HFFc6 (cell line): ENCODE data around the gene DOCK4. TPM values are rescaled to one million over a fixed set of nuclear protein-coding genes. Genes with fewer than 3 reads are reported as not detected.

ENCODE experiments used
- DNase-seq: peaks from one replicate; pipeline ENCODE4 v3.0.0-alpha.2; 2018
- H3K27ac Mint-ChIP-seq: 2 replicates; pipeline ENCODE4 v1.8.0; 2020; ENCODE audit warnings: mild to moderate bottlenecking, mixed read lengths
- H3K27me3 Mint-ChIP-seq: 2 replicates; pipeline ENCODE4 v1.8.0; 2021; ENCODE audit warnings: mild to moderate bottlenecking, moderate library complexity, mixed read lengths; ENCODE audit not compliant: insufficient read depth
- H3K36me3 Mint-ChIP-seq: 2 replicates; pipeline ENCODE4 v1.8.0; 2021; ENCODE audit warnings: low read depth, mixed read lengths
- H3K4me1 Mint-ChIP-seq: 2 replicates; pipeline ENCODE4 v1.8.0; 2020; ENCODE audit warnings: low read depth, mixed read lengths
- H3K4me3 Mint-ChIP-seq: 2 replicates; pipeline ENCODE4 v1.8.0; 2020; ENCODE audit warnings: mild to moderate bottlenecking, moderate library complexity, mixed read lengths
- H3K9me3 Mint-ChIP-seq: 2 replicates; pipeline ENCODE4 v1.8.0; 2020; ENCODE audit warnings: mild to moderate bottlenecking, mixed read lengths
- total RNA-seq, 6 experiments: library from RNA; stranded (reverse); fragmentation: NEBNext Ultra II Directional; extraction: Animal tissue kit (Norgen Biotek cat#: 25700); gene quantifications; 2 replicates in 1 of 6; 3 replicates in 5 of 6; pipeline ENCODE4 v1.2.3, GENCODE V29; 2021
- TF ChIP-seq, protein P1 (sequence below): fragments of 200-600 bp; sonication (generic); IDR thresholded peaks from 2 replicates; pipeline ENCODE4 v1.5.0; 2021; ENCODE audit warnings: antibody characterized with exemption, mild to moderate bottlenecking

The DOCK4 gene
- total RNA-seq, 6 experiments from 2014 or later, result 2.2 to 3.9 (median 3.3) TPM

DNA sequence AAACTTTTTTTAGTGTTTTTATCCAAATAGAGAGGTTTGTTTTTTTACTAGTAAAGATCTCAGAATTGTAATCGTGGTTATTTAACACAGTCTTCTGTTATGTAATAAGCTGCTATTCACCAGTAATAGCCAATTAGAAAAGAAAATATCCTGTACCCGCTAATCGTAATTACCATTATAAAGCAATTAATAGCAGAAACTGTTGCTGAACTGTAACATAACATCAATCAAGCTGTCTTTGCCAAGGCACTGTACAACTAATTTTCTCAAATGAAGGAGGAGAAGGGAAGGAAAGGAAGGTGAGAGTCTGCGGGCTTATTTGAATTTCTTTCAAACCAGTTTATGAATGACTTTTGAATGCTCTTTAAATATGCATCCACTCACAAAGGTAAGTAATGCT, 9.6 kb upstream of the DOCK4 start:
- H3K4me1 Mint-ChIP-seq, result peaks cover 48% of the 10 kb centered on the region
- H3K27me3 Mint-ChIP-seq, result no peaks in the 10 kb centered on the region; the same call in 1 of the 2 replicates
- H3K27ac Mint-ChIP-seq, result no peak overlapping the region
- TF ChIP-seq, protein P1, sequence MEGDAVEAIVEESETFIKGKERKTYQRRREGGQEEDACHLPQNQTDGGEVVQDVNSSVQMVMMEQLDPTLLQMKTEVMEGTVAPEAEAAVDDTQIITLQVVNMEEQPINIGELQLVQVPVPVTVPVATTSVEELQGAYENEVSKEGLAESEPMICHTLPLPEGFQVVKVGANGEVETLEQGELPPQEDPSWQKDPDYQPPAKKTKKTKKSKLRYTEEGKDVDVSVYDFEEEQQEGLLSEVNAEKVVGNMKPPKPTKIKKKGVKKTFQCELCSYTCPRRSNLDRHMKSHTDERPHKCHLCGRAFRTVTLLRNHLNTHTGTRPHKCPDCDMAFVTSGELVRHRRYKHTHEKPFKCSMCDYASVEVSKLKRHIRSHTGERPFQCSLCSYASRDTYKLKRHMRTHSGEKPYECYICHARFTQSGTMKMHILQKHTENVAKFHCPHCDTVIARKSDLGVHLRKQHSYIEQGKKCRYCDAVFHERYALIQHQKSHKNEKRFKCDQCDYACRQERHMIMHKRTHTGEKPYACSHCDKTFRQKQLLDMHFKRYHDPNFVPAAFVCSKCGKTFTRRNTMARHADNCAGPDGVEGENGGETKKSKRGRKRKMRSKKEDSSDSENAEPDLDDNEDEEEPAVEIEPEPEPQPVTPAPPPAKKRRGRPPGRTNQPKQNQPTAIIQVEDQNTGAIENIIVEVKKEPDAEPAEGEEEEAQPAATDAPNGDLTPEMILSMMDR, result no peak
- no peaks in the 10 kb centered on the region for H3K9me3 Mint-ChIP-seq
- no peak for DNase-seq
- H3K36me3 Mint-ChIP-seq, result 0 out of 2 replicates have a peak, but pooled peaks cover 4% of the 10 kb centered on the region
- no peak overlapping the region for H3K4me3 Mint-ChIP-seq

DNA sequence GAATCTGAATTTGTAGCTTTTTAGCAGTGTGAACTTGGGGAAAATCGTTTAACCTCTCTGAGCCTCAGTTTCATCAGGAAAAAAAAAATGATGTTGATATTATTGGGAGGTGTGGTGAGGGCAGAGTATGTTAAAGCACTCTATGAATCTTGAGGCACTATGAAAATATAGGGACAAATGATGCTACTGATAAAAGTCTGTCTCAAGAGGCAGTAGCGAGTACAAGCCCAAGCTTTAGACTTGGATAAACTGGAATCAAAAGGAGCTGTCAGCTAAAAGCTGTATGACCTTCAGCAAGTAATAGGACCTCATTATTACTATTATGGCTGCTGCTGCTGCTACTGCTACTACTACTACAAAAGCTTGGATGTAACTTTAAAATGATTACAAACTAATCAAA, 8.7 kb upstream of the DOCK4 start:
- DNase-seq, result no peak
- Mint-ChIP-seq H3K27ac (no peak overlapping the region), H3K9me3 (no peaks in the 10 kb centered on the region), H3K36me3 (0 out of 2 replicates have a peak, but pooled peaks cover 4% of the 10 kb centered on the region), H3K27me3 (no peaks in the 10 kb centered on the region; the same call in 1 of the 2 replicates), H3K4me1 (peaks cover 48% of the 10 kb centered on the region), H3K4me3 (no peak overlapping the region)
- TF ChIP-seq, protein P1, result no peak

DNA sequence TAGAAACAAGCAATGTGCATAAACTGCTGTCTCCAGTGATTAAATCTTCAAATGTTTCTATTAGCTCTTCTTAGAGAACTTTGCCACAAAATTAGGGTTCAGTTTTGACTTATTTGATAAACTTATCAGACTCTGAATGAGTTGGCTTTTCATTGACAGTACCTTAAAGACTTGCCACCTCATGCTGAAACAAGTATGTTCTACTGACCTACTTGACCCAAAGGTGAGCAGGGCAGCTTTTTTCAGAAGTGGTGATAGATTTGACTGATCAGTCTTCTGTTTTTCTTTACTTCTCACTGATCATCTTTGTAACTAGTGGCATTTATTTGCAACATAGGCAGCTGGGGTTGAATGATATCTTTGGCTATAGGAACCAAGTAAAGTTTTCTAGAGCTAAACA, 8.1 kb upstream of the DOCK4 start:
- H3K4me1 Mint-ChIP-seq, result peaks cover 48% of the 10 kb centered on the region
- TF ChIP-seq, protein P1, result no peak
- H3K27ac Mint-ChIP-seq, result no peak overlapping the region
- no peak for DNase-seq
- H3K27me3 Mint-ChIP-seq, result no peaks in the 10 kb centered on the region; the same call in 1 of the 2 replicates
- 0 out of 2 replicates have a peak, but pooled peaks cover 4% of the 10 kb centered on the region for H3K36me3 Mint-ChIP-seq
- H3K4me3 Mint-ChIP-seq, result no peak overlapping the region
- H3K9me3 Mint-ChIP-seq, result no peaks in the 10 kb centered on the region

DNA sequence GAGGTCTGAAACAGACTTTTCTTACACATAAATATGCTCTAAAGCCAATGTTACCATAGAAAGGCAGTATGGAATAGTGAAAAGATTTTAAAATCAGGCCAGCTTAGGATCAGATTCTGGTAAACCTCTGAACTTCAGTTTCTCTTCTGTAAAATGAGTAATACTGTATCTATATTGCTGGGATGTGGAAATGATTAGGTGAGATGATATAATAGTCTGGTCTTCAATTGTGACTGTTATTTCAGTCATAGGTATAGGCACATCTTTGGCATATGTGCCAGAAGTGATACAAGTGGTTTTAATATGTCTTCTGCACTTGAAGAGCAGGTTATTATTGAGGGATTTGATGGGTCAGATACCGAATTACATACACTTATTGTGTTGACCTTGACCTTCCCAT, 7.5 kb upstream of the DOCK4 start:
- no peaks in the 10 kb centered on the region; the same call in 1 of the 2 replicates for H3K27me3 Mint-ChIP-seq

DNA sequence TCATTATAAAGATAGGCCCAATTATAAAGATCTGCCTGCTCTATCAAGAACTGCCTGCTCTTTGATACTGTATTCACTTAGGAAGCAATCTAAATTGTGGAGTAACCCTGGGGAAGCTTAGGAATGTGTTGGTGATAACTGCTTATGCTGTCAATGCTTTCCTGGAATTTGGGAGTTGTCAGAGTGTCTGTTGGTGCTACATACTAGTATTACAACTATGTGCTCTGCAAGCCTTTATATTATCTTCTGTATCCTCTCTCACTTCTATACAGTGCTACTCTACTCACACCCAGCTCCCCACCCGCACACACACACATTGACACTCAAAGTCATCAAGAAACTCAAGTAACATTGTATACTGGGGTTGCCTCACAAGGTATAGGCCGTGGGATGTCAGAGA, 6.4 kb upstream of the DOCK4 start:
- H3K27me3 Mint-ChIP-seq, result no peaks in the 10 kb centered on the region; the same call in 1 of the 2 replicates
- H3K4me1 Mint-ChIP-seq, result peaks cover 36% of the 10 kb centered on the region
- no peaks in the 10 kb centered on the region for H3K36me3 Mint-ChIP-seq
- peak overlapping the region; percentile 2; the same call in 1 of the 2 replicates for H3K27ac Mint-ChIP-seq
- H3K4me3 Mint-ChIP-seq, result no peak overlapping the region
- DNase-seq, result no peak
- TF ChIP-seq, protein P1, result no peak
- no peaks in the 10 kb centered on the region for H3K9me3 Mint-ChIP-seq

More for the DNA sequence above, 7.5 kb upstream of the DOCK4 start:
- Mint-ChIP-seq H3K27ac (no peak overlapping the region), H3K4me3 (no peak overlapping the region), H3K36me3 (0 out of 2 replicates have a peak, but pooled peaks cover 4% of the 10 kb centered on the region), H3K4me1 (peaks cover 43% of the 10 kb centered on the region), H3K9me3 (no peaks in the 10 kb centered on the region)
- TF ChIP-seq, protein P1, result no peak
- DNase-seq, result no peak
